ENCODE measurements around the gene IL1RAP.
"Not testable (repeated sequence)": the region's sequence is repeated elsewhere in the genome, so short reads cannot be mapped to it uniquely, and the experiment has no call there.

Gene IL1RAP

GRCh38 chr3:190512666-190513065 is 1.2 kb upstream of the IL1RAP start:
- no peak for DNase-seq

- no peak for DNase-seq
These were observed 698 bp downstream of the IL1RAP start for GRCh38 chr3:190514413-190515153.

- DNase-seq, result no peak
These were observed 2.5 kb downstream of the IL1RAP start for GRCh38 chr3:190516416-190516815.

- DNase-seq, result no peak
These were observed 3.8 kb downstream of the IL1RAP start for GRCh38 chr3:190517687-190518086.

- not testable (repeated sequence) for DNase-seq
These were observed 4.6 kb downstream of the IL1RAP start for GRCh38 chr3:190518531-190518930.

GRCh38 chr3:190519886-190520285 is 6.0 kb downstream of the IL1RAP start:
- no peak for DNase-seq

GRCh38 chr3:190521998-190522397 is 8.1 kb downstream of the IL1RAP start:
- DNase-seq, result no peak

GRCh38 chr3:190522621-190523222 is 8.8 kb downstream of the IL1RAP start:
- DNase-seq, result no peak

GRCh38 chr3:190524942-190525341 is 11.1 kb downstream of the IL1RAP start:
- no peak for DNase-seq

GRCh38 chr3:190525634-190526033 is 11.7 kb downstream of the IL1RAP start:
- DNase-seq, result no peak

- DNase-seq, result no peak
These were observed 13.2 kb downstream of the IL1RAP start for GRCh38 chr3:190526787-190527762.

GRCh38 chr3:190528706-190529105 is 14.8 kb downstream of the IL1RAP start:
- no peak for DNase-seq

GRCh38 chr3:190531406-190531805 is 17.5 kb downstream of the IL1RAP start:
- no peak for DNase-seq

GRCh38 chr3:190532731-190533203 is 18.9 kb downstream of the IL1RAP start:
- DNase-seq, result no peak

- no peak for DNase-seq
These were observed 19.8 kb downstream of the IL1RAP start for GRCh38 chr3:190533511-190534281.

- no peak for DNase-seq
These were observed 20.5 kb downstream of the IL1RAP start for GRCh38 chr3:190534386-190534785.

- no peak for DNase-seq
These were observed 21.1 kb downstream of the IL1RAP start for GRCh38 chr3:190534986-190535385.

- DNase-seq, result no peak
These were observed 23.3 kb downstream of the IL1RAP start for GRCh38 chr3:190537146-190537545.

GRCh38 chr3:190538288-190538687 is 24.4 kb downstream of the IL1RAP start:
- no peak for DNase-seq

GRCh38 chr3:190539526-190539925 is 25.6 kb downstream of the IL1RAP start:
- DNase-seq, result no peak

- no peak for DNase-seq
These were observed 27.1 kb downstream of the IL1RAP start for GRCh38 chr3:190541008-190541407.

GRCh38 chr3:190541560-190541959 is 27.7 kb downstream of the IL1RAP start:
- no peak for DNase-seq

GRCh38 chr3:190542846-190543245 is 29.0 kb downstream of the IL1RAP start:
- no peak for DNase-seq
